Activated CD4-positive, alpha-beta T cell treated with anti-CD3 and anti-CD28 coated beads, Interleukin-2, amount 50 U/mL, for 48 hours (primary cell): ENCODE measurements around the gene PDYN.
A peak's percentile ranks its signal among the peaks of the same experiment; 100 is the strongest.

ENCODE experiments used
- DNase-seq, 2 experiments: peaks; one replicate each; pipeline ENCODE4 v3.0.0-alpha.2; 2020

The PDYN gene

GRCh38 chr20:1992359-1993110, 1.3 kb downstream of the PDYN start:
- no peak for DNase-seq

GRCh38 chr20:1987826-1988225, 6.0 kb downstream of the PDYN start:
- no peak for DNase-seq

- DNase-seq: no peak
These were observed 10.6 kb downstream of the PDYN start for GRCh38 chr20:1983301-1983700.

GRCh38 chr20:1982686-1983085, 11.2 kb downstream of the PDYN start:
- DNase-seq: no peak

GRCh38 chr20:1979106-1979778, 14.6 kb downstream of the PDYN start:
- DNase-seq: no peak

GRCh38 chr20:1975291-1975690, 18.6 kb downstream of the PDYN start:
- DNase-seq: no peak

- DNase-seq: no peak
These were observed 20.0 kb downstream of the PDYN start for GRCh38 chr20:1973601-1974440.

- no peak for DNase-seq
These were observed 21.8 kb downstream of the PDYN start for GRCh38 chr20:1971893-1972586.

- no peak for DNase-seq
These were observed 24.9 kb downstream of the PDYN start for GRCh38 chr20:1968964-1969363.

GRCh38 chr20:1965520-1966351, 28.1 kb downstream of the PDYN start:
- peak; percentile 89 to 90 for DNase-seq

GRCh38 chr20:1964659-1965405, 29.0 kb downstream of the PDYN start:
- peak; percentile 10 to 19 for DNase-seq

- DNase-seq: no peak
These were observed 29.8 kb downstream of the PDYN start for GRCh38 chr20:1964061-1964460.

GRCh38 chr20:1961374-1961773, 32.5 kb downstream of the PDYN start:
- DNase-seq: no peak

GRCh38 chr20:1959156-1959555, 34.7 kb downstream of the PDYN start:
- DNase-seq: no peak

- no peak for DNase-seq
These were observed 35.4 kb downstream of the PDYN start for GRCh38 chr20:1958426-1958825.

GRCh38 chr20:1955217-1955616, 38.6 kb downstream of the PDYN start:
- DNase-seq: no peak

GRCh38 chr20:1953621-1954020, 40.2 kb downstream of the PDYN start:
- no peak for DNase-seq

GRCh38 chr20:1952737-1953530, 40.9 kb downstream of the PDYN start:
- no peak for DNase-seq

- no peak for DNase-seq
These were observed 42.3 kb downstream of the PDYN start for GRCh38 chr20:1951436-1952115.

GRCh38 chr20:1950836-1951235, 43.0 kb downstream of the PDYN start:
- DNase-seq: no peak
